GM12878 (cell line): ENCODE results near the gene CDC25C. TPM values are rescaled to one million over a fixed set of nuclear protein-coding genes. Genes with fewer than 3 reads are reported as not detected.

Experiments used
- BCL11A ChIP-seq: IDR thresholded peaks from 2 replicates; pipeline ENCODE4 v1.6.1; 2011; ENCODE audit warnings: low read depth, low read length
- BHLHE40 ChIP-seq, 2 experiments: fragments of 450-650 bp in 1 of 2; IDR thresholded peaks; 2 replicates each; pipeline ENCODE4 v1.6.1; 2011 to 2017; ENCODE audit warnings: low read depth in 2 of 2, borderline replicate concordance in 1 of 2, improper control_type of control experiment in 1 of 2, low read length in 1 of 2, mild to moderate bottlenecking in 1 of 2
- CEBPZ ChIP-seq: fragments of 150-350 bp; IDR thresholded peaks from 2 replicates; pipeline ENCODE4 v1.6.1; 2016; ENCODE audit warnings: low read depth, low read length
- FOXM1 ChIP-seq: IDR thresholded peaks from 2 replicates; pipeline ENCODE4 v1.6.1; 2012; ENCODE audit warnings: low read depth, mild to moderate bottlenecking, inconsistent platforms, low read length, moderate library complexity
- IKZF1 ChIP-seq: fragments of 450-650 bp; conservative IDR thresholded peaks from 2 replicates; pipeline ENCODE4 v1.6.1; 2017; ENCODE audit warnings: antibody characterized with exemption, mild to moderate bottlenecking
- MTA3 ChIP-seq: IDR thresholded peaks from 2 replicates; pipeline ENCODE4 v1.6.1; 2012; ENCODE audit warnings: low read length, inconsistent platforms, borderline replicate concordance
- NFIC ChIP-seq: IDR thresholded peaks from 2 replicates; pipeline ENCODE4 v1.6.1; 2012; ENCODE audit warnings: low read depth, mild to moderate bottlenecking, inconsistent platforms, low read length, moderate library complexity
- NKRF ChIP-seq: fragments of 450-650 bp; conservative IDR thresholded peaks from 2 replicates; pipeline ENCODE4 v1.6.1; 2017; ENCODE audit warnings: mild to moderate bottlenecking, moderate library complexity
- RAD21 ChIP-seq: IDR thresholded peaks from 2 replicates; pipeline ENCODE4 v1.6.1; 2011; ENCODE audit warnings: mild to moderate bottlenecking, low read depth, low read length, moderate library complexity; ENCODE audit not compliant: insufficient read depth
- SMARCA5 ChIP-seq: fragments of 450-650 bp; IDR thresholded peaks from 2 replicates; pipeline ENCODE4 v1.6.1; 2017; ENCODE audit warnings: mild to moderate bottlenecking
- SUZ12 ChIP-seq: fragments of 200-600 bp; sonication (generic); IDR thresholded peaks from one replicate; pipeline ENCODE4 v1.6.1; 2018; ENCODE audit warnings: antibody characterized with exemption, mild to moderate bottlenecking; ENCODE audit not compliant: unreplicated experiment
- WRNIP1 ChIP-seq: IDR thresholded peaks from 2 replicates; pipeline ENCODE4 v1.6.1; 2011; ENCODE audit warnings: low read depth, low read length, improper control_type of control experiment, borderline replicate concordance
- polyA plus RNA-seq, 11 experiments: library from polyadenylated mRNA; depleted of rRNA in 4 of 11; unstranded in 6 of 11; stranded (reverse) in 5 of 11; fragments of >200 nt; fragmentation: Nextera tagmentation in 4 of 11; fragmentation: Illumina TruSeq in 1 of 11; extraction: Ambion mirVana in 4 of 11; extraction: Trizol in 1 of 11; gene quantifications; 1 replicate in 1 of 11; 2 replicates in 10 of 11; pipeline versions ENCODE4 v1.2.1 to v1.2.3, GENCODE V29; 2011 to 2016; ENCODE audit warnings: inconsistent platforms in 2 of 11, missing spikeins in 2 of 11, low read depth in 1 of 11
- total RNA-seq, 4 experiments: library from RNA; depleted of rRNA in 3 of 4; stranded (reverse); fragments of >200 nt in 3 of 4; fragmentation: Illumina TruSeq in 1 of 4; extraction: Trizol in 1 of 4; gene quantifications; 2 replicates each; pipeline versions ENCODE4 v1.2.1 to v1.2.3, GENCODE V29; 2013 to 2021
- TF ChIP-seq, protein P1 (sequence below): fragments of 450-650 bp; IDR thresholded peaks from 2 replicates; pipeline ENCODE4 v1.6.1; 2016; ENCODE audit warnings: mild to moderate bottlenecking, moderate library complexity, borderline replicate concordance
- TF ChIP-seq, protein P2 (sequence below): fragments of 450-650 bp; IDR thresholded peaks from 2 replicates; pipeline ENCODE4 v1.6.1; 2018; ENCODE audit warnings: mild to moderate bottlenecking, low read depth, moderate library complexity; ENCODE audit not compliant: partially characterized antibody

CDC25C gene
- total and polyA plus RNA-seq, 10 of the 15 experiments (the other 5 are each of a cell fraction or from before 2014, with no cell fraction given) = 9.2 to 30.7 (median 14.9) TPM

GRCh38 chr5:138337685-138338410 lies 6.2 kb upstream of the CDC25C start, which contains the start of gene FAM53C (continued):
- TF ChIP-seq FOXM1 (peak; percentile 41), NFIC (peak; percentile 76; the same call in 1 of the 2 replicates), NKRF (peak; percentile 42; the same call in 1 of the 2 replicates), MTA3 (no peak), CEBPZ (no peak), SUZ12 (no peak), BCL11A (0 out of 2 replicates have a peak, but pooled peaks have one; percentile 3), RAD21 (no peak), SMARCA5 (peak; percentile 44; the same call in 1 of the 2 replicates), IKZF1 (peak; percentile 98), BHLHE40 (IDR thresholded peaks at IDR 0.05; ENCODE audit: borderline replicate concordance in 1 of 2, low read depth in 2 of 2, low read length in 1 of 2) (peak; percentile 95 to 98), WRNIP1 (no peak)
- TF ChIP-seq, protein P1, sequence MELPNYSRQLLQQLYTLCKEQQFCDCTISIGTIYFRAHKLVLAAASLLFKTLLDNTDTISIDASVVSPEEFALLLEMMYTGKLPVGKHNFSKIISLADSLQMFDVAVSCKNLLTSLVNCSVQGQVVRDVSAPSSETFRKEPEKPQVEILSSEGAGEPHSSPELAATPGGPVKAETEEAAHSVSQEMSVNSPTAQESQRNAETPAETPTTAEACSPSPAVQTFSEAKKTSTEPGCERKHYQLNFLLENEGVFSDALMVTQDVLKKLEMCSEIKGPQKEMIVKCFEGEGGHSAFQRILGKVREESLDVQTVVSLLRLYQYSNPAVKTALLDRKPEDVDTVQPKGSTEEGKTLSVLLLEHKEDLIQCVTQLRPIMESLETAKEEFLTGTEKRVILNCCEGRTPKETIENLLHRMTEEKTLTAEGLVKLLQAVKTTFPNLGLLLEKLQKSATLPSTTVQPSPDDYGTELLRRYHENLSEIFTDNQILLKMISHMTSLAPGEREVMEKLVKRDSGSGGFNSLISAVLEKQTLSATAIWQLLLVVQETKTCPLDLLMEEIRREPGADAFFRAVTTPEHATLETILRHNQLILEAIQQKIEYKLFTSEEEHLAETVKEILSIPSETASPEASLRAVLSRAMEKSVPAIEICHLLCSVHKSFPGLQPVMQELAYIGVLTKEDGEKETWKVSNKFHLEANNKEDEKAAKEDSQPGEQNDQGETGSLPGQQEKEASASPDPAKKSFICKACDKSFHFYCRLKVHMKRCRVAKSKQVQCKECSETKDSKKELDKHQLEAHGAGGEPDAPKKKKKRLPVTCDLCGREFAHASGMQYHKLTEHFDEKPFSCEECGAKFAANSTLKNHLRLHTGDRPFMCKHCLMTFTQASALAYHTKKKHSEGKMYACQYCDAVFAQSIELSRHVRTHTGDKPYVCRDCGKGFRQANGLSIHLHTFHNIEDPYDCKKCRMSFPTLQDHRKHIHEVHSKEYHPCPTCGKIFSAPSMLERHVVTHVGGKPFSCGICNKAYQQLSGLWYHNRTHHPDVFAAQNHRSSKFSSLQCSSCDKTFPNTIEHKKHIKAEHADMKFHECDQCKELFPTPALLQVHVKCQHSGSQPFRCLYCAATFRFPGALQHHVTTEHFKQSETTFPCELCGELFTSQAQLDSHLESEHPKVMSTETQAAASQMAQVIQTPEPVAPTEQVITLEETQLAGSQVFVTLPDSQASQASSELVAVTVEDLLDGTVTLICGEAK = peak; percentile 71; the same call in 1 of the 2 replicates
- TF ChIP-seq, protein P2, sequence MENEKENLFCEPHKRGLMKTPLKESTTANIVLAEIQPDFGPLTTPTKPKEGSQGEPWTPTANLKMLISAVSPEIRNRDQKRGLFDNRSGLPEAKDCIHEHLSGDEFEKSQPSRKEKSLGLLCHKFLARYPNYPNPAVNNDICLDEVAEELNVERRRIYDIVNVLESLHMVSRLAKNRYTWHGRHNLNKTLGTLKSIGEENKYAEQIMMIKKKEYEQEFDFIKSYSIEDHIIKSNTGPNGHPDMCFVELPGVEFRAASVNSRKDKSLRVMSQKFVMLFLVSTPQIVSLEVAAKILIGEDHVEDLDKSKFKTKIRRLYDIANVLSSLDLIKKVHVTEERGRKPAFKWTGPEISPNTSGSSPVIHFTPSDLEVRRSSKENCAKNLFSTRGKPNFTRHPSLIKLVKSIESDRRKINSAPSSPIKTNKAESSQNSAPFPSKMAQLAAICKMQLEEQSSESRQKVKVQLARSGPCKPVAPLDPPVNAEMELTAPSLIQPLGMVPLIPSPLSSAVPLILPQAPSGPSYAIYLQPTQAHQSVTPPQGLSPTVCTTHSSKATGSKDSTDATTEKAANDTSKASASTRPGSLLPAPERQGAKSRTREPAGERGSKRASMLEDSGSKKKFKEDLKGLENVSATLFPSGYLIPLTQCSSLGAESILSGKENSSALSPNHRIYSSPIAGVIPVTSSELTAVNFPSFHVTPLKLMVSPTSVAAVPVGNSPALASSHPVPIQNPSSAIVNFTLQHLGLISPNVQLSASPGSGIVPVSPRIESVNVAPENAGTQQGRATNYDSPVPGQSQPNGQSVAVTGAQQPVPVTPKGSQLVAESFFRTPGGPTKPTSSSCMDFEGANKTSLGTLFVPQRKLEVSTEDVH = peak; percentile 70
